GM19043 (cell line): Measurements from ENCODE around the gene SMC5.
"Not testable (repeated sequence)": the region's sequence is repeated elsewhere in the genome, so short reads cannot be mapped to it uniquely, and the experiment has no call there.

Experiments used
- ATAC-seq: cut with Tn5 transposase; IDR thresholded peaks from one replicate; pipeline ENCODE4 v1.9.1; 2021; ENCODE audit warnings: low read depth; ENCODE audit not compliant: unreplicated experiment

SMC5 gene

DNA sequence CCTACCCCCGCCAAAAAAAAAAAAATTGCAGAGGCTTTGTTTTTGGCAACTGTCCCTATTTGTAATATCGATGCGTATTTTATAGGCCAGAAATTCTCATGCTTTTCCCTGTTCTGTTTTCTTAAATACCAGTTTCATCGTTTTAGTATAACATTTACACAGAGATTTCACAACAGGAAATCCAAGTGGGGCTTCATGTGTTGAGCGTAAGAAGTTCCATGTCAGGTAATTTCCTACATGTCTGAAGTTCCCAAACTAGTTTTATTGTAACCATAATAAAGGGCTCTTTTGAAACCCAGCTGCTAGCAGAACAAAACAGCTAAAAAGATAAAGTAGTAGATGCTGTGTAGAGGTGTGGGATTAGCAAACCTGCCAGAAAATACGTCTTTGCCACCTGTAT, 4.2 kb downstream of the SMC5 start:
- ATAC-seq = no peak

DNA sequence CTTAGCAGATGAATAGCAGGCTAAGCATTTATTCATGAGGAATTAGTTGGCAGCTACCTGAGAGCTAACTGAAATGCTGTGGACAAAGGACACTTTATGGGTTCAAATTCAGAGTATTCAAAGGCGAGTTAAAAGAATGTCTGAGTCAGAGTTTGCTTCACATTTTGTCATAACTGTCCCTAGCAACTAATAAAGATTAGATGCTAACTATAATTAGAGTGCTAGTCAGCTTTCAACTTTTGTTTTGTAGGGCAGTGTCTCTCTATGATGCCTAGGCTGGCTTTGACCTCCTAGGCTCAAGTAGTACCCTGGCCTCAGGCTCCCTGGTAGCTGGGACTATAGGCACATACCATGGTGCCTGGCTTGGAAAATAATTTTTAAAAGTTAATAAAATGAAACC, 4.6 kb downstream of the SMC5 start:
- ATAC-seq = no peak

DNA sequence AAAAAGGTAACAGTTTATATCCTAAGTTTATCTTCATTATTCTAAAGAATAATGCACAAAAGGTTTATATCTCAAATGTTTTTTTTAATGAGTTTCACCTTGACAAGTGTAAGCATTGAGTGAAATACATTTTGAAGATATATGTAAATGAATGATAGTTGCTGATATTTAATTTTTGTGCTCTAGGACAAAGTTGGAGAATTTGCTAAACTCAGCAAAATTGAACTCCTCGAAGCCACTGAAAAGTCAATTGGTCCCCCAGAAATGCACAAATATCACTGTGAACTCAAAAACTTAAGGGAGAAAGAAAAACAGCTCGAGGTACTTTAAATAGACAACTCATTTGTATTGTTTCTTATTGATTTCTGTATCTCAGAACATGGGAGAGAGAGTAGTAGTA, 19.5 kb downstream of the SMC5 start:
- no peak for ATAC-seq

DNA sequence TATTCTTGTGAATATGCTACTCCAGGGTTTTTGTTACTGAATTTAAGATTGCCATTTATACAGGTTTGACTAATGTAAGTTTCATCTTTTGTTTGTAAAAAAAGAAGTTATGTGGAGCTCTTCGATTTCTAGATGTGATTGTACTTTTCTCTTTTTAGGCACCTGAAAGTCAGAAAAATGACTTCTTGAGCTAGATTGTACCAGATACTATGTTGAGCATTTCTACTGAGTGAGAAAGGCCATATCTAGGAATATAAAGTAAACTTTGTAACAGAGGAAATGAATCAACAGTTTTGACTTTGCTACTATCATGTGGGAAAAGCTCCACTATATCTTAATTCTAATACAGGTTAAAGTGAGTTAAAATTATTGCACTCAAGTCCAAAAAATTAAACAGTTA, 25.1 kb downstream of the SMC5 start:
- no peak for ATAC-seq

DNA sequence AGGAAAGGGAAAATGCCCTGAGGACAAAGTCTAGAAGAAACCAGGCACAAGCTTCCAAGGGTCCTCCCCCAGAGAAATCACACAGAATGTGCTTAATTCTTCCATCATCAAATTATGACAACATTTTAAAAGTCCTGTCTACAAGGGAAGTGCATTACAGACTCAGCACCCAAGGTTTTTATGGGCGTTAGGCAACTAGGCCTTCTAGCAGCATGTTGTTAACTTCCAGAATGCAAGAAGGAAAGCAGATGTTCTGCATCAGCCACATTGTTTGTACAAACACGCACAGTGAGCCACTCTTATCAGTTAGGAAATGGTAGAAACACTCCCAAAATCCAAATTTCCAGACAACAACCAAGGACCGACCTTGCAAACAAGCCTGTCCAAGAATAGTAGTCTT, 26.5 kb downstream of the SMC5 start:
- ATAC-seq = no peak

DNA sequence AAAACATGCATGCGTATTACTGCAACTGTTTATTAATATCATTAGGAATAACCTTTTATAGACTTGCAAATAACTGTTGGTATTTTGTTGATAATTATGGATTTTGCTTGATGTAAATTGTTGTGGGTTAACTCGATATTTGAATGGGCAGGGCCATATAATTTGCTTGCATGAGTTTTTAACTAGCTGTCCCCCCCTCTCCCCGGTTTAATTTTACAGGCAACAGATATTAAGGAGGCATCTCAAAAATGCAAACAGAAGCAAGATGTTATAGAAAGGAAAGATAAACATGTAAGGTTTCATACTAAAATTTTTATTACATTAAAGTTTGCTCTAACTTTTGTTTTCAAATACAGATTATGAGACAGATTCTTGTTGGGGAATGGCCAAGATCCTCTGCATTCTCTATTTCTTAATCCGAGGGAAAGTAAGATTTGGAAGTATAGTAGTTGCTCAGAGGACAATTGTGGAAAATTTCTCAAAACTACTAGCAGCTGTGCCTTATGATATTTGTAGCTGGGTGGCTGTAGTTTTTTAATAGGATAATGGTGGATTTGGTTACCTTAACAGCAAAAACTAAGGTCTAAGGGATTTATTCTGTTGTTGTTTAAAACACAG, 27.3 kb downstream of the SMC5 start:
- no peak for ATAC-seq

DNA sequence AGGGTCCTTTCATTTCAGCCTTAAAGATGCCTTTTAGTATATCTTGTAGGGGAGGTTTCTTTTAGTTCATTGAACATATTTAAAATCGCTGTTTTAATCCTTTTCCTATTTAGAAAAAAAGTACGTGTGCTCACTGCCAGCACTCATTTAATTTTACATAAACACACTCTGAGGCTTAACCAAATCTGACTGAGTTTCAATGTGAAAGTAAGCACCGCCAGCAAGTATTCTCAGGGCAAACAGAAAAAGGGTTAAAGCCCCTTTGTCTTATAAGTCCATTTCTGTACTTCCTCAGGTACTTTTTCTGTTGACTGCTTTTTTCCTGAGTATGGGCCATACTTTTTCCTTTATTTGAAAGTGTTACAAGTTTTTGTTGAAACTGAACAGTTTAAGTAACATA, 31.8 kb downstream of the SMC5 start:
- ATAC-seq = no peak

DNA sequence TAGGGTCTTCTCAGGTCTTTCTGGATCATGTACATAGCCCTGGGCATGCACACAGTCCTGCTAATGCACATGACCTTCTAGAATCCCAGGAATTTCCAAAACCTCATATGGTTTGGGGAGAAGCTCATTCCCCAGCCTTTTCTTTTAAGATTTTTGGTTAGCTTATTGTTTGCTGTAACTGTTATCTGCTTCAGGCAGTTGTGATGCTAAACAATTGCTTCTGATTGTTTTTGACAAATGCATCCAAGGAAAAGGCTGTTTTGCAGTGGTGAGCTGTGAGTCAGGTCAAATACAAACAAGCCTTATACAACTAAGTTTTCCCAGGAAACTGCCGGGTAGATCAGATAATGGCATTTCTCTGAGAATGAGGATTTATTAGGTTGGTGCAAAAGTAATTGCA, 32.7 kb downstream of the SMC5 start:
- no peak for ATAC-seq

DNA sequence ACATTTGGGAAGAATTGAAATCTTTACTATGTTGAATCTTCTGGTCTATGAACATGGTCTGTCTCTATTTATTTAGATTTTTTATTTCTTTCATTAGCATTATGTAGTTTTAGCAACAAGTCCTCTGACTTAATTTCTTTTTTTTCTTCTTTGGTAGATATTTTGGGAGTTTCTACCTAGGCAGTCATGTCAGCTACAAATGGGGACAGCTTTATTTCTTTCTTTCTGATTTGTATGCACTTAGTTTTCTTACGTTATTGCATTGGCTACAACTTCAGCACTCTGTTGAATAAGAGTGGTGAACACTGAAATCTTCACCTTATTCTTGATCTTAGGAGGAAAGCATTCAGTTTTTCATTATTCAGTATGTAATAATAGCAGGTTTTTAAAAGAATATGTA, 33.5 kb downstream of the SMC5 start:
- no peak for ATAC-seq

DNA sequence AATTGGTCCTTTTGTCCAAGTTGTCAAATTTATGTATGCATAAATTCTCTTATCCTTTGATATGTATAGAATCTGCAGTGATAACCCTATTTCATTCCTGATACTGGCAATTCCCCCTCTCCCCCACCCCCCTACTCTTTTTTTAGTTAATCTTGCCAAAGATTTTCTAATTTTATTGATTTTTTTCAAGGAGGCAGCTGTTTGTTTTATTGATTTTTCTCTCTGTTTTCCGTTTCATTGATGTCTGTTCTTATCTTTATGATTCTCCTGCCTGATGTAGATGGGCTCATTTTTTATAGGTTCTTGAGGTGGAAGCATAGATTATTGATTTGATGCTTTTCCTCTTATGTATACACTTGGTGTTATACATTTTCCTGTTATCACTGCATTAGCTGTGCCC, 34.4 kb downstream of the SMC5 start:
- ATAC-seq = no peak

DNA sequence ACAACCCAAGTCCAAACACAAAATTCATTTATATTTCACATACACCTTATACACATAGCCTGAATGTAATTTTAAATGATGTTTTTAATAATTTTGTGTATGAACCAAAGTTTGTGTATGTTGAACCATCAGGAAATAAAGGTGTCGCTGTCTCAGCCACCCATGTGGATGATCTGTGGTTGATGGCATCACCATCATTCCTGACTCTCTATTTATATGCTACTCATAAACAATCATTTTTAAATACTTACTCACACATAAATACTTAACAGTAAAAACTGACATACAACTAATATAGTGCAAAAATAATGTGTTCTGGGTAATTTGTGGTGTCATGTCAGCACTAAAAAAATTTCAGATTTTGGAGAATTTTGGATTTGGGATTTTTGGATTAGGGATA, 38.4 kb downstream of the SMC5 start:
- no peak for ATAC-seq

DNA sequence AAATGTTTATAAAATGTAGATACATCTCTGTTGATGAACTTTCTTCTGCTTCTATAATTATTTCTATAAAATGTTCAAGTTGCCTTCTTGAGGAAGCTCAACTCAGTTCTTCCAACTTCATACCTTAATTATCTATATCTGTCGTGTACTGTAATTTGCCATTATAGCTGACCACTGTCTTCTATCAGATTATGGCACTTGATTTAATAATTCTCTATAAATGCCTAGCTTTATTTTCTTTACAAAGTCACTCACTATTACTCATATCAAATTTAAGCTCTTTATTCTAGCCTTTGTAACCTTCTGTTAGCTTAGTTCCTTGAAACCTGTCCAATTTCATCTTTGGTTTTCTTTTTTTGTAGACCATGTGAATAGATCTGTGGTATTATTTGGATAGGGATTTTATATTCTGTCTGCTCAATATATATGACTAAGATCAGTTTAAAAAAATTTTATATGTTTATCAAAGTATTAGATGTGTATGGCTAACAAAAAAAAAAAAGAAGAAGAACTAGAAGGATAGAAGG, 39.5 kb downstream of the SMC5 start:
- no peak for ATAC-seq

DNA sequence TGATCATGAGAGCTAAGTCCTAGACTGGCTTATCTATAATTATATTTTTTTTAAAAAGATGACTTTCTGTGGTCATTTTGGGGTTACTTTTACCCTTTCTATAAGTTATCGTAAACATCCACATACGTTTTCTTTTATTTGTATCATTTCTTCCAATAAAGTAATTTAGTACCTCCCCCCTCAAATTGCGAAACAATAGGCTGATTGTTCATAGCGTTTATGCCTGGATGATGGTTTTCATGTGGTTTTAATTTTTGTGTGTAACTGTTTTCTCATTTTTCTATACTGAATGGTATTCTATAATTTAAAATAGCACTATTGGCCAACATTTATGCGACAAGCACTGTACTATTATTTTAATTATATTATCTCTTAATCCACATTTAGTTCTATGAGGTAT, 44.5 kb downstream of the SMC5 start:
- ATAC-seq = no peak

DNA sequence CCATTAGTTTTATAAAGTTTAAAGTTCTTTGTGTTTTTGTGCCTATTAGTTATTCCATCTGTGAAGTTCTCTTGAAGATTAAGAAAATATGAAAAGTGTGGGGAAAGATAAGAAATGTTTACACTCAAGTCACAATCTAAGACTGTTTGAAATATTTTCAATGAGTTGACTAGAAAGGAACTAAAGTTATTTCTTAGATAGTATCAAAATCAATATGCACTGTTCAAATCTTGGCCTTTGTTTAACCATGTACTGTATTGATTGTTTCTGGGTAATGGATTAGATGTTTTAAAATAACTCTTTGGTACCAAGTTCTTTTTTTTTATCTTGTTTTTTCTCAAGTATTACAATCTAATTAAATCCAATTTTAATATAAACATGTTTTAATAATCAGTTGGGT, 46.0 kb downstream of the SMC5 start:
- no peak for ATAC-seq

DNA sequence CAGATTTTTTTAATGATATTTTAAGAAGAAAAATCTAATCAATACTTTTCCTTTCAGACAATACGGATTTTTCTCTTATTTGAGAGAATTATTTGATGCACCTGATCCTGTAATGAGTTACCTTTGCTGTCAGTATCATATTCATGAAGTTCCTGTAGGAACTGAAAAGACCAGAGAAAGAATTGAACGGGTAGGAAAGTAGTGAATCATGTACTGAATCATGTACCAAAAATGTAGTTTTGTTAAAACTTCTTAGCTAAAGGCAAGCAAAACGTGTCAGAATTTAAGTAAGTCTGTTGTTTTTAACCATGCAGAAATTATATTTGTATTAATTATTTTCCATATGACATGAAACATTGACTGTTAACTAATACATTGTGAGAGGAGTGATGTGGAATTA, 56.6 kb downstream of the SMC5 start:
- ATAC-seq = no peak

DNA sequence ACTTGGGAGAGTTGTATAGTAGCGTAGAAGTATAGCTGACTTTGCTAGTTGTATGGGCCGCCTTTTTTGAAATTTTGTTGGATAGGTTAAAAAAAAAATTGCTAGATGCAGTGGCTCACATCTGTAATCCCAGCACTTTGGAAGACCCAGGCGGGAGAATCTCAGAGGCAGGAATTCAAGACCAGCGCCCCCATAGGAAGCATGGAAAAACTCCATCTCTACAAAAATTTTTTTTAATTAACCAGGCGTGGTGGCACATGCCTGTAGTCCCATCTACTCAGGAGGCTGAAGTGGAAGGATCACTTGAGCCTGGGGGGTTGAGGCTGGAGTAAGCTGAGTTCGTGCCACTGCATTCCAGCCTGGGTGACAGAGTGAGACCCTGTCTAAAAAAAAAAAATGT, 59.2 kb downstream of the SMC5 start:
- ATAC-seq = no peak

DNA sequence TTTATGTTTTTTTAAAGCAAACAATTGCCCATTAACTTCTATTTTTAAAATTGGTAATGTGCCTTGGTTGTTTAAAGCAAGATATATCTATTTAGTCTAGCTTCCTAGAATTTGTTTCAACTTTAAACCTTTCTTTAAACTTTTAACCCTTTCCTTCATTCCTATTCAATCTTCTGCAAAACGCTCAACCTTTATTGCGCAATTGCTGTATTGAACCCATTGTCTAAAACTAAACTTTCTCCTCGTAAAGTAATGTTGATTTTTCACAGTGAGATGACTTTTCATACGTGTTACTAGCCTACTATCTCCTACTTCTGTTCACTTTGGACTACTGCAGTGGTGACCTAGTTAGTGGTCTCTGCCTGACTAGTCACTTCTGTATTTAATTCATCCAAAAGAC, 63.3 kb downstream of the SMC5 start:
- ATAC-seq = no peak

DNA sequence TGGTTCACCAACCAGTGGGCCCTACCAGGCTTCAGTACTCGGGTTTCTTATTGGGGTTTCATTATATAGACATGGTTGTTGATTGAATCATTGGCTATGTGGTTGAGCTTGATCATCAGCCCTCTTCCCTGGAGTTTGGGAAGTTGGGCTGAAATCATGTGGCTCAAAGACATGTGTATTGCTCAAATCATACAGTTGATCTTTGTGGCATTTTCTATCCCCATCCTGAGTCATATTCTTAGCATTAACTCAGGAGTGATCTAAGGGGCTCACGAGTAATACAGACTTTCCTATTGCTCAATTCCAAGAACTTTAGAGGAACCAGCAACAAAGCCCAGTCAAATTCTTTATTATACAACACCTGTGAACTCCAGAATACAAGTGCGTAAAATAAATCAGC, 66.2 kb downstream of the SMC5 start:
- ATAC-seq = no peak

DNA sequence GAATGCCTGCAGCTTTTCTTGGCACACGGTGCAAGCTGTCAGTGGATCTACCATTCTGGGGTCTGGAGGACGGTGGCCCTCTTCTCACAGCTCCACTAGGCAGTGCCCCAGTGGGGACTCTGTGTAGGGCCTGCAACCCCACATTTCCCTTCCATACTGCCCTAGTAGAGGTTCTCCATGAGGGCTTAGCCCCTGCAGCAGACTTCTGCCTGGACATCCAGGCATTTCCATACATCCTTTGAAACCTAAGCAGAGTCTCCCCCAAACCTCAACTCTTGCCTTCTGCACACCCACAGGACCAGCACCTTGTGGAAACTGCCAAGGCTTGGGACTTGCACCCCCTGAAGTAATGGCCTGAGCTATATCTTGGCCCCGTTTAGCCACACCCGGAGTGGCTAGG, 69.8 kb downstream of the SMC5 start:
- not testable (repeated sequence) for ATAC-seq

DNA sequence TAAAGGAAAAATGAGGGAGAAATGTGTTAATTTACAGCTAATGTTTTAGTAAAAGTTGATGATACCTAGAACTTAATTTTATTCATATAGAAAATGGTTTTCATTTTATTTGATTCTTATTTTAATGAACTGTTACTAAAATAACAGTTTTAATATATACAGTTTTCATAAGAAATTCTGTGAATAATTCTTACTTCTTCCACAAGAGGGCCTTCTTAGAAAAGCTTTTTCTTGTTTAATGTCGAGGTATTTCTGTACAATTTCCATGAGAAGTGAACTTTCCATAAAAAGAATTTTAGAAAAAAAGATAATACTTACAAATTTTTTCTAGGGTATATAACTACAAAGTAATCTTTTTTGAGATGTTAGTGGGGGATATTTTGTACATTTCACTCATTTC, 81.8 kb downstream of the SMC5 start:
- no peak for ATAC-seq

DNA sequence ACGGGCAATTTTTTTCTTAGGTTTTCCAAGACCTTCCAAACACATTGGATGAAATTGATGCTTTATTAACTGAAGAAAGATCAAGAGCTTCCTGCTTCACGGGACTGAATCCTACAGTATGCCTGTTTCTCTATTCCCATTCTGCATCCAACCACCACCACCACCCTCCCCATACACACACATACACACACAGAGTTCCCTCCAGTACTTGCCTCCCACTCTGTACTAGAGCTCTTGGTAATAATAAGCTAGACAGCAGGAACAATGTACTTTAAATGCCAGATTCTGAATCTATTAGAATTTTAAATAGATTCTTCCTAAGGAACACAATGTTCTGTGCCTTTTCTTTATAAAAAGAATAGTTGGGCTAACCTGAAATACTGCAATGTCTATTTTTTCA, 88.3 kb downstream of the SMC5 start:
- ATAC-seq = no peak

DNA sequence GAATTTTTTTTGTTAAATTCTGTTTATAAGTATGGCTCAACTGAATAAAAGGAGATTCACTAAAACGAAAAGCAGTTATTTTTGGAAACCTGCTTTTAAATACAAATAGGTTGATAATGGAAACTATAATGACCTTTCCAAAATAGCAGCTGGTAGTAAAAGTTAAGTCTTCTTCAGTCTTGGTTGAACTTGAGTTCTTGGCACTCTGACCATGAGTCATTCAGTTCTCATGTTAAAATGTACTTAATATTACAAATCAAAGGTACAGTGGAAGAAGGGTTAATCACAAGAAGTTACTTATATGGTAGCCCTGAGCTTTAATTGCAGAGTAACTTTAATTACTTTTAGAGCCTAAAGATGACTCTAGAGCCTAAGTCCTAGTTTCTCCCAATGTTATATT, 93.6 kb downstream of the SMC5 start:
- ATAC-seq = no peak

DNA sequence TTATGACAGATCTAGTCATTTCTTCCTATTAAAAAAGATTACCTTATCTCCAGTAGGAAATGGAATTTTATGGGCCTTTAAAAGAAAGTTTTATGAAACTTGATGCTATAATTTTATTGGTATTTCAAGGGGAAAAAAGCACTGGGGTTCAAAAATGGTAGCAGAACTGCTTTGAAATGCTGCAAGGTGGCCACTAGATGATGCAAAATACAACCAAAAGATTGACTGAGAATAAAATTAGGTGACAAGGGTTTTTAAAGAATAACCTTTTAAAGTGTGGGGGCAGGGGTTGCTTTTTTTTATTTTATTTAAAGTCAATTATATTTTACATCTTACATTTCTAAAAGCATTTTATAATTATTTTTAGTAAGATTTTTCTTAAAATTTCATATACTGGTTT, 94.0 kb downstream of the SMC5 start:
- ATAC-seq = no peak
